ENCODE results near the gene TLNRD1.

TLNRD1 gene

GRCh38 chr15:81001152-81002008 is 657 bp downstream of the TLNRD1 start:
- DNase-seq (ENCODE audit: low read depth in 2 of 3, low spot score in 2 of 3), result peak in 1 of 3 experiments; percentile 27

DNA sequence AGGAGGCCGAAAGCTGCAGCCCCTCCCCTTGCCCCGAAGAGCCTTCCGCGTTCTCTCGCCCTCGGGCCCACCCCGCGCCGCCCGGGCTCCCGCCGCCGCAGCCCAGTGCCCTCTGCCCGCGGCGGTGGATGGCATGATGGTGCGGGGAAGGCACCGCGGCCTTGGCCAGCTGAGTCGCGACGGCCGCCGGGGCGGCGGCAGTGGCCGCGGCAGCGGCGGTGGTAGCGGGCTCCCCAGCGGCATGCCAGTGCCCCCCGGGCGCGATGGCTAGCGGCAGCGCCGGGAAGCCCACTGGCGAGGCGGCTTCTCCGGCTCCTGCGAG is 1.2 kb downstream of the TLNRD1 start:
- no peak for DNase-seq (ENCODE audit: low read depth in 2 of 3, low spot score in 2 of 3)

DNA sequence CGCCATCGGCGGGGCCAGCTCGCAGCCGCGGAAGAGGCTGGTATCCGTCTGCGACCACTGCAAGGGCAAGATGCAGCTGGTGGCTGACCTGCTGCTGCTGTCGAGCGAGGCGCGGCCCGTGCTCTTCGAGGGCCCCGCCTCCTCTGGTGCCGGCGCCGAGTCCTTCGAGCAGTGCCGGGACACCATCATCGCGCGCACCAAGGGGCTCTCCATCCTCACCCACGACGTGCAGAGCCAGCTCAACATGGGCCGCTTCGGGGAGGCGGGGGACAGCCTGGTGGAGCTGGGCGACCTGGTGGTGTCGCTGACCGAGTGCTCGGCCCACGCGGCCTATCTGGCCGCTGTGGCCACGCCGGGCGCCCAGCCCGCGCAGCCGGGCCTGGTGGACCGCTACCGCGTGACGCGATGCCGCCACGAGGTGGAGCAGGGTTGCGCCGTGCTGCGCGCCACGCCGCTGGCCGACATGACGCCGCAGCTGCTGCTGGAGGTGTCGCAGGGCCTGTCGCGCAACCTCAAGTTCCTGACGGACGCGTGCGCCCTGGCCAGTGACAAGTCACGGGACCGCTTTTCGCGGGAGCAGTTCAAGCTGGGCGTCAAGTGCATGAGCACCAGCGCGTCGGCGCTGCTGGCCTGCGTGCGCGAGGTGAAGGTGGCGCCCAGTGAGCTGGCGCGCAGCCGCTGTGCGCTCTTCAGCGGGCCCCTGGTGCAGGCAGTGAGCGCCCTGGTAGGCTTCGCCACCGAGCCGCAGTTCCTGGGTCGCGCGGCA is 1.8 kb downstream of the TLNRD1 start:
- DNase-seq (ENCODE audit: low read depth in 2 of 3, low spot score in 2 of 3), result no peak

- no peak for DNase-seq (ENCODE audit: low read depth in 2 of 3, low spot score in 2 of 3)
These were observed 2.3 kb downstream of the TLNRD1 start for GRCh38 chr15:81003097-81003350.

DNA sequence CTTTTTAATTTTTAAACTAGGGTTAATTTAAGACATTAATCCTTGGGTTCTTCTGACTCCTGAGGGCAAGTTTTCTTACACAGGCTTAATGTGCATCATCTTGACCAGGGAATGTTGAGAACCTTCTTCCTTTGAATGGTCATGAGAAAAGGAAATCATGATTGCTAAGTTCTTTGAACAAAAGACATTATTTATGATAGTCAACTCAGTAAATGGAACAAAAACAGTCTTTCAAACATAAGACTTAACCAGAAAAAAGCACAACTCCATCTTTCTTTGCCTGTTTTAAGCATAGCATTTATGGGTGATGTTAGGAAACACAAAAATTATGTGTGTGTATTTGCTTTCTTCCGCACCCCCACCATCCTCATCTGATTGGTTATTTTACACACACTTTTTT is 5.4 kb downstream of the TLNRD1 start:
- no peak for DNase-seq (ENCODE audit: low read depth in 2 of 3, low spot score in 2 of 3)

DNA sequence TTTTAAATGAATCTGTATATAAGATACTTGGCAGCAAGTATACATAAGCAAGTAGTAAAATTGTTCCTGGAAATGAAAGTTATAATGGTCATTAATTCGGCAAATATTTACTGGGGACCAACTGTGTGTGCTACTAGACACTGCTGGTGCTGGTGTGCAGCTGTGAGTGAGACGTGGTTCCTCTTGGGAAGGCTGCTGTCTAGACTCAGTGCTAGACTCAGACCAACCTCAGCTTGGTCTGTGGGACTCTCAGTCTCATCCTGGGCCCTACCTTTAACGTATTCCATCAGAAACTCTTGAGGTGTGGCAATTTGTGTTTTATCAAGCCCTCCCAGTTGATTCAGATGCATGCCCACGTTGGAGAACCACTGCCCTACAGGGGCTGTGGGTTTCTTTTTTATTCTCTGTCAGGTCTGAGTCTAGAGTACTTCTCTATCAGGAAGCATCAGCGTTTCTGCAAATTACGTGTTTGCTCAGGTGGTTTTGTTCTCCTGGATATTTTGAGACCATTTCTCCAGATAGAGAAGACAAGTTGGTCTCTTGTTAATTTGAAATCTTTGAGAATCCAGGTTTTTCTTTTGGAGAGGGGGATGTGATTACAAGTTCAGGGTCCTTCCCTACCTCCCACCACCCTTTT is 6.8 kb downstream of the TLNRD1 start:
- DNase-seq (ENCODE audit: low read depth in 2 of 3, low spot score in 2 of 3), result no peak

DNA sequence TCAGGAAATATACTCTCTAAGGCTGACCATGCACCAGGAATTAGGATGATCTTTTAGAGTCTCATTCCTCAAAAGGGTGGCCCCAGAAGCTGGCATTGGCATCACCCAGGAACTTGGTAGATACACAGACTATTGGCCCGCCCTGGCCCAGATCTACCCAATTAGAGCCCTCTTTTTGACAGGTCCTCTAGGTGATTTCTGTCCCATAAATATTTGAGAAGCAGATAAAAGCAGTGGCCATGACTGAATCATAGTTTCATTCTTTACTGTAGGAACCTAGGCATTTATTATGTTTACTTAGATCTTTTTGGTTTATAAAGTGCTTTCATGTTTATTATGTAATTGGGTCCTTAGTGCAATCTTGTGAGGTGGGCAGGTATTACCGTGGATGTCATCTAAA is 7.6 kb downstream of the TLNRD1 start:
- no peak for DNase-seq (ENCODE audit: low read depth in 2 of 3, low spot score in 2 of 3)

GRCh38 chr15:81010086-81010485 is 9.4 kb downstream of the TLNRD1 start:
- no peak for DNase-seq (ENCODE audit: low read depth in 2 of 3, low spot score in 2 of 3)

GRCh38 chr15:81011593-81011992 is 10.9 kb downstream of the TLNRD1 start:
- no peak for DNase-seq (ENCODE audit: low read depth in 2 of 3, low spot score in 2 of 3)

DNA sequence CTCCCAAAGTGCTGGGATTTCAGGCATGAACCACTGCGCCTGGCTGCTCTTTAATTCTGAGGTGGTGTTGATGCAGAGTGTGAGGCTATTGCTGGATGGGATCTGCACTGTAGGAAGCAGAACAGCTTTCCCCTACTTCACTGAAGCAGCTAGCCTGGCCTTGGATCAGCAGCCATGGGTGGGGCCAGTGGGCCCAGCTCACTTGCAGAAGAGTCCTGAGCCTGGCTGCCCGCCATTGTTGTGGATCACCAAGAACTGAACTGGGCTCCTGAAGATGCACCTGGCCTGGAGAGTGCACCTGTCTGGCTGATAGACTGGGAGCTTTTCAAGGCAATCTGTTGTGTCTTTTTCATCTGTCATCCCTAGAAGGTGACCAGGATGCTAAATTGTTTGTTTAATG is 11.9 kb downstream of the TLNRD1 start:
- DNase-seq (ENCODE audit: low read depth in 2 of 3, low spot score in 2 of 3), result no peak

GRCh38 chr15:81013396-81013929 is 12.7 kb downstream of the TLNRD1 start:
- DNase-seq (ENCODE audit: low read depth in 2 of 3, low spot score in 2 of 3), result no peak

- DNase-seq (ENCODE audit: low read depth in 2 of 3, low spot score in 2 of 3), result no peak
These were observed 13.8 kb downstream of the TLNRD1 start for GRCh38 chr15:81014446-81015093.

DNA sequence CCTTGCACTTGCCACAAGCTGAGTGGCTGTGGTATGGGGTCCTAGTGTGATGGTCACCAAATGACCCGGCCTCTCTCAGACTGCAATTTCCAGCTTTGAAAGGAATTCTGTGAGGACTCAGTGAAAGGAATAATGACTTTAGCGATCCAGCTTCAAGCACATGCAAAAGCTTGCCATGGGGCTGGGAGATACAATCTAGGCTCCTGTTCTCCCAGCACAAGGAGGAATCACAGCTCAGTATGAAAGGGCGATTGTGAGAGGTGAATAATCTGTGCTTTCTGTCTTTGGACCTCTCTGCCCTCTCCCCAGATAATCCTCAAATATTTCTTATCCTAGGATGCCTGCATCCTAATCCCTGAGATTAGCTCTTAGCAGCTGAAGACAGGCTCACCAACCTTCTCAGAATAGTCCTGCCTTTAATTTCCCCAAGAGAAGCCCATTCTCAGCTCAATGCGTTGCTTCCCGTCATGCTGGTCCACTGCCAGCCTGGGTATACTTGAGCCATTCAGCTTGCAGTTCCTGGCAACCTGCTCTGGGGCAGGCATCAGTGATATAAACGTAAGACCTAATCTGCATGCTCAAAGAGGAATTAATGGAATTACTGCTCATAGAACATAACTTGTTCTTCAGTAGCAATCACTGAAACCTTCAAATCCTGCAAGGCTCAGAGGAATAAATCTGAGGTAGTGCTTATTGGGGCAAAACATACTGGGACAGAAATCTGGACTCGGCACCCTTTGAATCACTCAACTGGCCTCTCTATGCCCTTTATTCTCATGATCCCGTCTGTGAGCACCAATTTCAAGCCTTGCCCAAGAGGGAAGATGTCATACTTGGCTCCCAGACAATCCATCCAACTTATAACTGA is 15.1 kb downstream of the TLNRD1 start:
- no peak for DNase-seq (ENCODE audit: low read depth in 2 of 3, low spot score in 2 of 3)

DNA sequence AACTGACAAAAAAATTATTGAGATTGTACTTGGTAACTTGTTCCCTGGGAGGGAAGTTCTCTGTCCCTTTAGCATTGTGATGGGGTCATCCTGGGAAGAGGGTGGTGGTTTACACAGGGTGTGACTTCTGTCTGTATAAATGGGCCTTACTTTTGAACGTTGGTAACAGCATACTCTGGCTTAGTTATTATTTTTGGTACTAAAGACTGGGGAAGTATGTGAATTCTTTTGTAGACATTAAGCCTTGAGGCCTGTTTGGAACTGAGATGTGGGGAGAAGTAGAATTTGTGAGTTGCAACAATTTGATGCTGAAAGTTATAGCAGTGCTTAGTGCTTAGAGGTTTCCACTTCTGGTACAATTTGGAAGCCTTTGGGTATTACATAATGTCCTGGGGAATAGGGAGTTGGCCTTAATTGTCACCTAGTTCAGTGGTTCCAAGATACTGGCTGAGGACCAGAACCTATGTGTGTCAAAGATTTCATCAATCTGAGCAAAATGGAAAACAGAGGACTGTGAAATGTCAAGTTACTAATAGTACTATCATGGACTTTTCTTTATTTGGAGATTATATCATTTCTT is 15.9 kb downstream of the TLNRD1 start:
- no peak for DNase-seq (ENCODE audit: low read depth in 2 of 3, low spot score in 2 of 3)

DNA sequence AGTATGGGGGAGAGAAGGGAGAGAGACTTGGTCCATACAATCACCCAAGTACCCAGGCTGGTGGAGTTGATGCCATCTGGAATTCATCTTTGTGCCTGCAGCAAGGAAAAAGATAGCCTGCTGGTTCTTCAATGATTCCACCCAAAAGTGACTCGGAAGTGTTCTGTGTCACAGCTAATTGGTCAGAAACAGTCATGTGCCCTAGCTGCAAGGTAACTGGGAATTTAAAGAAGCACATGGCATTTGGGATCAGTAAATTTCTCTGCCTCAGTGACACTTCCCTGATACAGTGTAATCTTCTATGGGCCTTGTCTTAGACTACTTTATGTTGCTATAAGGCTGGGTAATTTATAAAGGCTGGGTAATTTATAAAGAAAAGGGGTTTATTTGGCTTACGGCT is 17.5 kb downstream of the TLNRD1 start:
- no peak for DNase-seq (ENCODE audit: low read depth in 2 of 3, low spot score in 2 of 3)

DNA sequence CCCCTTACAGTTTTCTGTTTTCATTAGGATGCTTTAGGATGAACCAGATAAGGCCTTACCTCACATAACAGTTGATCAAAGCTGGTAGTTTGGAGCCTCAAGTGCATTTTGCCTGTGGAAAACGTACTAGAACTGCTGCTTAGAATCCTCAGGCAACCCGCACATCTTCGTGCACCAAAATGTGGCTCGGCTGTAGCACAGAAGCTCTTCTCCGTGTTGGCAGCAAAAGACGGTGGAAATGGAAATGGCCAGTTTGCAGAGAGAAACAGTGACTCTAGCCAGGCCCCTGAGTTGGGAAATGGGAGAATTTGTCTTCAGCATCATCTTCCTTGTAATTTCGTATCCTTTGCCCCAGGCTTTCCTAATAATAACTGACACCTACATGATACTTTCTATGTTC is 20.6 kb downstream of the TLNRD1 start:
- DNase-seq (ENCODE audit: low read depth in 2 of 3, low spot score in 2 of 3), result no peak

DNA sequence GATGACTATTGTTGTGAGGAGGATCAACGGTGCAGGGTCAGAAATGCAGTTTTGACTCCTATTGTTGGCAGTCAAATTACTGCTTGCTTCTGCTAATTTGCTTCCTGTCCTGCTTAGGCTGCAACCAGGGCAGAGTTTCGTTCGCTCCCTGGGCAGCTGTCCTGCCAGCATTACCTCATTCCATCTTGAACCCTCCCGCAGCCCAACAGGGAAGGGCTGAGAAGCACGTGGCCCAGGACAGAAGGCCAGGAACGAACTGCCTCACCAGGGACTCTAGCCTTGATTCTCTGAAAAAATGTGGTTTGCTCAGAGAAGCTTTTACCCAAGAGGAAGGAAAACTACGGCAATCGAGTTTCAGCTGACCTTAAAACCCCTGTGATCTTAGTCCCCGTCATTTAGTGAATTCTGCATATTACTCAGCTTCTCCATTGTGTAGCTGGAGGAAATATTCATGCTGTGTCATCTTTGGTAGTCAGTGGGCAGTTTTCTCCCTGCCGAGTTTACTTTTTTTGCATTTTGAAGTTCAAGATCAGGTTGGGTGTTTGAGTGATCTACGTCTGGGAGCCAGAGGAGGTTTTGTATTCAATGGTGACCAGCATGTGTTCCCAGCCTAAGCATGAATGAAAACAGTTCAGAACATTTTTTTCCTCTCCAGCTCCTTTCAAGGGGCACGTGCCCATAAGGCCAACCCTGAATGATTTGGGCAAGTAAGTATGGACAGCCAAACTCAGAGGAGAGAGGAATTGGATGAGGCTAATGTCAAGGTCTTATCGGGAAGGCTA is 23.0 kb downstream of the TLNRD1 start:
- DNase-seq (ENCODE audit: low read depth in 2 of 3, low spot score in 2 of 3), result peak in 1 of 3 experiments; percentile 17

DNA sequence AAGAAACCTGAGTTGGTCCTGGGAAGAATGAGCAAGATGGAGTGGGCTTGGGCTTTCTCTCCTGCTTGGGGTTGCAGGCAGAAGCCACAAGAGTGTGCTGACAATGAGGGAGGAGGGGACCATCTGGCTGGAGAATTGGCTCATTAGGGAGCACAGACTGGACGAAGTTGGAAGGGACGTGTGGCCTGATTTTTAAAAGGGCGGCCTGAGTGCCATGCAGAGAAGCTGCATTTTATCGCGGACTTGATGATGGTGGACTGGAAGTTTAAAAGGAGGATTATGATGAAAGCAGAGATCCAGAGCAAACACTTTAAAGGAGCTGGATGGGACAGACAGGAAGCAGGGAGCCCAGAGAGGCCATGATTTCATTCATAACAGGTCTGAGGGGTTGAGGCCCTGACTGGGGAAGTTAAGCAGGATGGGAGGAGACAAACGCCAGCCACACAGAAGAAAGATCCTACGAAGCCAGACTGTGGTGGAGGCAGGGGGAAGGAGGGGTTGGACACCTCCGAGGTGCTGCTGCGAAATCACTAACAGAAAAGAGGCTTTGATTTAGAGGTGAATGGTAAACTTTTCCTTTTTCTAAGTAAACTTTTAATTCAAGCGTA is 23.6 kb downstream of the TLNRD1 start:
- DNase-seq (ENCODE audit: low read depth in 2 of 3, low spot score in 2 of 3), result no peak

DNA sequence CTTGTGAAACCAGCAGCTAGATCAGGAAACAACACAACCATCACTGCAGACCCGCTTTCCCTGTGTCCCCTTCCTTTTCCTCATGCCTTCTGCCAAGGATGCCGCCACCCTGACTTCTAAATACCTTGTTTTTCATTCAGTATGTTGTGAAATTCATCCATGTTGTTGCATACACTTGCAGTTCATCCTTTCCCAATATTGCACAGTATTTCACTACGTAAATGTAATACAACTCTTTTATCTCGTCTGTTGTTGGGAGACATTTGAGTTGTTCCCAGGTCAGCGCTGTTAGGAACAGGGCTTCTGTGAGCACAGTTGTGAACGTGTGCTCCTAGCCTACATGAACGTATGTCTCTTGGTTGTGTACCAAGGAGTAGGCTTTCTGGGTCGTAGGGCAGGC is 24.2 kb downstream of the TLNRD1 start:
- DNase-seq (ENCODE audit: low read depth in 2 of 3, low spot score in 2 of 3), result no peak

All from activated CD8-positive, alpha-beta memory T cell treated with anti-CD3 and anti-CD28 coated beads for 48 hours (primary cell).